Lung (tissue), 12 donors: ENCODE results near the gene C5AR1. TPM values are rescaled to one million over a fixed set of nuclear protein-coding genes. Genes with fewer than 3 reads are reported as not detected.

Experiments used
- ATAC-seq: fragments of 200-7000 bp; cut with Tn5 transposase; one replicate; pipeline ENCODE4 v1.9.1; 2020; ENCODE audit warnings: moderate number of reproducible peaks; ENCODE audit not compliant: insufficient read depth, low FRiP score
- DNase-seq, 3 donors: peaks; one replicate each; pipeline ENCODE4 v3.0.0-alpha.2; 2013 to 2017
- H3K27ac ChIP-seq, 2 donors: one replicate each; pipeline ENCODE4 v1.5.1; 2013; ENCODE audit warnings: mild to moderate bottlenecking in 2 of 2, moderate library complexity in 2 of 2, control low read depth in 1 of 2, inconsistent platforms in 1 of 2, low read depth in 1 of 2, low read length in 1 of 2
- H3K27me3 ChIP-seq, 3 donors: one replicate each; pipeline ENCODE4 v1.5.1; 2013; ENCODE audit warnings: low read length in 2 of 3; ENCODE audit not compliant: control insufficient read depth in 3 of 3, insufficient read depth in 3 of 3
- H3K36me3 ChIP-seq, 4 donors: one replicate each; pipeline ENCODE4 v1.5.1; 2013; ENCODE audit warnings: low read length in 4 of 4, mild to moderate bottlenecking in 1 of 4, moderate library complexity in 1 of 4; ENCODE audit not compliant: control insufficient read depth in 4 of 4, insufficient read depth in 4 of 4
- H3K4me1 ChIP-seq, 5 donors: one replicate each; pipeline ENCODE4 v1.5.1; 2013; ENCODE audit warnings: low read length in 5 of 5, mild to moderate bottlenecking in 2 of 5, moderate library complexity in 1 of 5; ENCODE audit not compliant: control insufficient read depth in 5 of 5, insufficient read depth in 5 of 5
- H3K4me3 ChIP-seq: one replicate; pipeline ENCODE4 v1.5.1; 2013; ENCODE audit warnings: mild to moderate bottlenecking, control low read depth, moderate library complexity
- H3K9ac ChIP-seq, 2 donors: one replicate each; pipeline ENCODE4 v1.5.1; 2013; ENCODE audit warnings: low read length in 2 of 2, control low read depth in 1 of 2; ENCODE audit not compliant: insufficient read depth in 1 of 2
- H3K9me3 ChIP-seq, 4 donors: one replicate each; pipeline ENCODE4 v1.5.1; 2013; ENCODE audit warnings: low read length in 3 of 4, mild to moderate bottlenecking in 1 of 4, moderate library complexity in 1 of 4; ENCODE audit not compliant: control insufficient read depth in 4 of 4, insufficient read depth in 3 of 4
- WGBS, 2 donors: extraction: QIAGEN DNeasy Blood & Tissue Kit; methylation state at CpG; one replicate each; pipeline ENCODE4 v1.1.7; 2013; 5-methylcytosine and 5-hydroxymethylcytosine counted together
- polyA plus RNA-seq, 2 donors: library from polyadenylated mRNA; stranded (reverse); fragments of 200-250 nt; gene quantifications; one replicate each; pipeline ENCODE4 v1.2.1, GENCODE V29; 2013
- total RNA-seq, 2 donors: library from RNA; depleted of rRNA in 1 of 2; stranded (reverse); fragments of >200 nt in 1 of 2; gene quantifications; one replicate each; pipeline ENCODE4 v1.2.1, GENCODE V29; 2014 to 2021
- TF ChIP-seq, protein P1 (sequence below): IDR thresholded peaks from 2 replicates; pipeline ENCODE4 v1.5.1; 2012; ENCODE audit warnings: mild to moderate bottlenecking; ENCODE audit errors: control extremely low read depth, extremely low read depth
- donor health status: control.
- donor health status: control.
- donor health status: Bipolar disorder and iron deficiency.
- donor health status: healthy.
- donor health status: DM: yes; HTN: yes; CAD: no.

C5AR1 gene
- total and polyA plus RNA-seq, 4 donors: 9.4 to 156 (median 45.4) TPM

- Histone ChIP-seq H3K4me1 (peaks cover 0 to 8% (median 0%) of the 10 kb centered on the region in 5 donors), H3K36me3 (no peaks in the 10 kb centered on the region), H3K27ac (no peak overlapping the region), H3K27me3 (no peaks in the 10 kb centered on the region), H3K4me3 (no peak overlapping the region), H3K9me3 (no peaks in the 10 kb centered on the region), H3K9ac (no peak overlapping the region)
- WGBS, 2 donors: 76 to 88% methylated on average over 10 of the region's 10 CpGs
- TF ChIP-seq, protein P1, sequence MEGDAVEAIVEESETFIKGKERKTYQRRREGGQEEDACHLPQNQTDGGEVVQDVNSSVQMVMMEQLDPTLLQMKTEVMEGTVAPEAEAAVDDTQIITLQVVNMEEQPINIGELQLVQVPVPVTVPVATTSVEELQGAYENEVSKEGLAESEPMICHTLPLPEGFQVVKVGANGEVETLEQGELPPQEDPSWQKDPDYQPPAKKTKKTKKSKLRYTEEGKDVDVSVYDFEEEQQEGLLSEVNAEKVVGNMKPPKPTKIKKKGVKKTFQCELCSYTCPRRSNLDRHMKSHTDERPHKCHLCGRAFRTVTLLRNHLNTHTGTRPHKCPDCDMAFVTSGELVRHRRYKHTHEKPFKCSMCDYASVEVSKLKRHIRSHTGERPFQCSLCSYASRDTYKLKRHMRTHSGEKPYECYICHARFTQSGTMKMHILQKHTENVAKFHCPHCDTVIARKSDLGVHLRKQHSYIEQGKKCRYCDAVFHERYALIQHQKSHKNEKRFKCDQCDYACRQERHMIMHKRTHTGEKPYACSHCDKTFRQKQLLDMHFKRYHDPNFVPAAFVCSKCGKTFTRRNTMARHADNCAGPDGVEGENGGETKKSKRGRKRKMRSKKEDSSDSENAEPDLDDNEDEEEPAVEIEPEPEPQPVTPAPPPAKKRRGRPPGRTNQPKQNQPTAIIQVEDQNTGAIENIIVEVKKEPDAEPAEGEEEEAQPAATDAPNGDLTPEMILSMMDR: no peak
- ATAC-seq: no peak
- DNase-seq: no peak
Measured at GRCh38 chr19:47339196-47339880, 29.7 kb downstream of the C5AR1 start.

GRCh38 chr19:47340477-47341208, 31.0 kb downstream of the C5AR1 start:
- H3K36me3 ChIP-seq: no peaks in the 10 kb centered on the region
- H3K9ac ChIP-seq: no peak overlapping the region
- H3K4me3 ChIP-seq: no peak overlapping the region
- DNase-seq (no peak), ATAC-seq (no peak)
- no peaks in the 10 kb centered on the region for H3K27me3 ChIP-seq
- H3K4me1 ChIP-seq: peaks cover 0 to 8% (median 0%) of the 10 kb centered on the region in 5 donors
- H3K9me3 ChIP-seq: no peaks in the 10 kb centered on the region
- WGBS, 2 donors: 93 to 95% methylated on average over 29 of the region's 29 CpGs
- H3K27ac ChIP-seq: no peak overlapping the region
- TF ChIP-seq, protein P1: no peak

GRCh38 chr19:47341734-47342133, 32.1 kb downstream of the C5AR1 start:
- ATAC-seq (no peak), DNase-seq (no peak)
- H3K27ac ChIP-seq: no peak overlapping the region
- peaks cover 0 to 3% (median 0%) of the 10 kb centered on the region in 5 donors for H3K4me1 ChIP-seq
- no peaks in the 10 kb centered on the region for H3K27me3 ChIP-seq
- H3K9me3 ChIP-seq: no peaks in the 10 kb centered on the region
- H3K4me3 ChIP-seq: no peak overlapping the region
- TF ChIP-seq, protein P1: no peak
- H3K36me3 ChIP-seq: no peaks in the 10 kb centered on the region
- 93 to 98% methylated on average over 4 of the region's 4 CpGs for WGBS, 2 donors
- no peak overlapping the region for H3K9ac ChIP-seq
